A673 (cell line): ENCODE results near the gene YES1.
"Not testable (repeated sequence)": the region's sequence is repeated elsewhere in the genome, so short reads cannot be mapped to it uniquely, and the experiment has no call there.

Experiments
- CTCF ChIP-seq: fragments of 300-800, 200-600 bp; sonication (generic); conservative IDR thresholded peaks from 2 replicates; pipeline ENCODE4 v1.5.1; 2017; ENCODE audit warnings: low read depth, mild to moderate bottlenecking, antibody characterized with exemption, low read length, moderate library complexity, mixed read lengths
- EZH2 ChIP-seq: fragments of 200-600 bp; sonication (generic); IDR thresholded peaks from 2 replicates; pipeline ENCODE4 v1.6.1; 2017; ENCODE audit warnings: borderline replicate concordance, low read depth, mild to moderate bottlenecking, mixed read lengths, antibody characterized with exemption, low read length; ENCODE audit not compliant: poor library complexity, severe bottlenecking

- TF ChIP-seq CTCF, EZH2: not testable (repeated sequence)
Measured at GRCh38 chr18:759864-760263, 52.2 kb downstream of the YES1 start.
